ENCODE results near the gene ARSI.

ARSI gene

GRCh38 chr5:150295172-150295634, 7.5 kb downstream of the ARSI start:
- Histone ChIP-seq H3K9me3 (ENCODE audit: control insufficient read depth in 1 of 2, low read length in 2 of 2) (no peaks in the 10 kb centered on the region), H3K4me3 (ENCODE audit: low read depth in 1 of 2, low read length in 2 of 2) (no peak overlapping the region), H3K4me1 (ENCODE audit: control insufficient read depth in 1 of 2, insufficient read depth in 2 of 2, low read length in 2 of 2) (peaks cover 9 to 10% of the 10 kb centered on the region in 2 donors), H3K27me3 (ENCODE audit: control insufficient read depth in 1 of 2, insufficient read depth in 2 of 2, low read length in 2 of 2) (no peaks in the 10 kb centered on the region), H3K36me3 (ENCODE audit: control insufficient read depth in 1 of 2, insufficient read depth in 2 of 2, low read length in 2 of 2) (no peaks in the 10 kb centered on the region), H3K9ac (ENCODE audit: low read depth in 1 of 2, low read length in 2 of 2) (no peak overlapping the region), H3K27ac (ENCODE audit: low read depth, low read length) (no peak overlapping the region)

- Histone ChIP-seq H3K9me3 (ENCODE audit: control insufficient read depth in 1 of 2, low read length in 2 of 2) (no peaks in the 10 kb centered on the region), H3K4me3 (ENCODE audit: low read depth in 1 of 2, low read length in 2 of 2) (no peak overlapping the region), H3K4me1 (ENCODE audit: control insufficient read depth in 1 of 2, insufficient read depth in 2 of 2, low read length in 2 of 2) (peaks cover 9 to 10% of the 10 kb centered on the region in 2 donors), H3K9ac (ENCODE audit: low read depth in 1 of 2, low read length in 2 of 2) (no peak overlapping the region), H3K36me3 (ENCODE audit: control insufficient read depth in 1 of 2, insufficient read depth in 2 of 2, low read length in 2 of 2) (no peaks in the 10 kb centered on the region), H3K27ac (ENCODE audit: low read depth, low read length) (no peak overlapping the region), H3K27me3 (ENCODE audit: control insufficient read depth in 1 of 2, insufficient read depth in 2 of 2, low read length in 2 of 2) (peaks cover 0 to 5% of the 10 kb centered on the region in 2 donors)
Measured at GRCh38 chr5:150294551-150295071, 8.1 kb downstream of the ARSI start.

GRCh38 chr5:150293091-150293941, 9.4 kb downstream of the ARSI start:
- Histone ChIP-seq H3K9me3 (ENCODE audit: control insufficient read depth in 1 of 2, low read length in 2 of 2) (no peaks in the 10 kb centered on the region), H3K27ac (ENCODE audit: low read depth, low read length) (no peak overlapping the region), H3K27me3 (ENCODE audit: control insufficient read depth in 1 of 2, insufficient read depth in 2 of 2, low read length in 2 of 2) (peaks cover 0 to 5% of the 10 kb centered on the region in 2 donors), H3K4me3 (ENCODE audit: low read depth in 1 of 2, low read length in 2 of 2) (no peak overlapping the region), H3K36me3 (ENCODE audit: control insufficient read depth in 1 of 2, insufficient read depth in 2 of 2, low read length in 2 of 2) (no peaks in the 10 kb centered on the region), H3K9ac (ENCODE audit: low read depth in 1 of 2, low read length in 2 of 2) (no peak overlapping the region), H3K4me1 (ENCODE audit: control insufficient read depth in 1 of 2, insufficient read depth in 2 of 2, low read length in 2 of 2) (peaks cover 9 to 10% of the 10 kb centered on the region in 2 donors)

- peaks cover 0 to 5% of the 10 kb centered on the region in 2 donors for H3K27me3 ChIP-seq (ENCODE audit: control insufficient read depth in 1 of 2, insufficient read depth in 2 of 2, low read length in 2 of 2)
- no peak overlapping the region for H3K27ac ChIP-seq (ENCODE audit: low read depth, low read length)
- peaks cover 9 to 10% of the 10 kb centered on the region in 2 donors for H3K4me1 ChIP-seq (ENCODE audit: control insufficient read depth in 1 of 2, insufficient read depth in 2 of 2, low read length in 2 of 2)
- no peak overlapping the region for H3K4me3 ChIP-seq (ENCODE audit: low read depth in 1 of 2, low read length in 2 of 2)
- H3K9me3 ChIP-seq (ENCODE audit: control insufficient read depth in 1 of 2, low read length in 2 of 2): no peaks in the 10 kb centered on the region
- H3K9ac ChIP-seq (ENCODE audit: low read depth in 1 of 2, low read length in 2 of 2): no peak overlapping the region
- H3K36me3 ChIP-seq (ENCODE audit: control insufficient read depth in 1 of 2, insufficient read depth in 2 of 2, low read length in 2 of 2): no peaks in the 10 kb centered on the region
Measured at GRCh38 chr5:150291388-150292385, 11.0 kb downstream of the ARSI start.

- H3K27me3 ChIP-seq (ENCODE audit: control insufficient read depth in 1 of 2, insufficient read depth in 2 of 2, low read length in 2 of 2): peaks cover 0 to 5% of the 10 kb centered on the region in 2 donors
- no peak within 1 kb of the TSS for H3K27ac ChIP-seq (ENCODE audit: low read depth, low read length)
- no peaks in the 10 kb centered on the region for H3K36me3 ChIP-seq (ENCODE audit: control insufficient read depth in 1 of 2, insufficient read depth in 2 of 2, low read length in 2 of 2)
- H3K9ac ChIP-seq (ENCODE audit: low read depth in 1 of 2, low read length in 2 of 2): no peak within 1 kb of the TSS
- H3K4me1 ChIP-seq (ENCODE audit: control insufficient read depth in 1 of 2, insufficient read depth in 2 of 2, low read length in 2 of 2): peaks cover 2% of the 10 kb centered on the region in 2 donors
- no peak within 1 kb of the TSS for H3K4me3 ChIP-seq (ENCODE audit: low read depth in 1 of 2, low read length in 2 of 2)
- no peaks in the 10 kb centered on the region for H3K9me3 ChIP-seq (ENCODE audit: control insufficient read depth in 1 of 2, low read length in 2 of 2)
Measured at GRCh38 chr5:150289551-150290390, 12.9 kb downstream of the ARSI start, which contains the start of gene CAMK2A. TSS of gene CAMK2A (minus strand) at chr5:150289773. CDS start at chr5:150289625, 148 bp downstream.

- Histone ChIP-seq H3K36me3 (ENCODE audit: control insufficient read depth in 1 of 2, insufficient read depth in 2 of 2, low read length in 2 of 2) (no peaks in the 10 kb centered on the region), H3K27ac (ENCODE audit: low read depth, low read length) (no peak overlapping the region), H3K9me3 (ENCODE audit: control insufficient read depth in 1 of 2, low read length in 2 of 2) (no peaks in the 10 kb centered on the region), H3K9ac (ENCODE audit: low read depth in 1 of 2, low read length in 2 of 2) (no peak overlapping the region), H3K4me3 (ENCODE audit: low read depth in 1 of 2, low read length in 2 of 2) (no peak overlapping the region), H3K4me1 (ENCODE audit: control insufficient read depth in 1 of 2, insufficient read depth in 2 of 2, low read length in 2 of 2) (no peaks in the 10 kb centered on the region), H3K27me3 (ENCODE audit: control insufficient read depth in 1 of 2, insufficient read depth in 2 of 2, low read length in 2 of 2) (peaks cover 0 to 5% of the 10 kb centered on the region in 2 donors)
Measured at GRCh38 chr5:150288791-150289190, 13.9 kb downstream of the ARSI start.

- Histone ChIP-seq H3K27me3 (ENCODE audit: control insufficient read depth in 1 of 2, insufficient read depth in 2 of 2, low read length in 2 of 2) (peaks cover 0 to 5% of the 10 kb centered on the region in 2 donors), H3K4me3 (ENCODE audit: low read depth in 1 of 2, low read length in 2 of 2) (no peak overlapping the region), H3K9ac (ENCODE audit: low read depth in 1 of 2, low read length in 2 of 2) (no peak overlapping the region), H3K9me3 (ENCODE audit: control insufficient read depth in 1 of 2, low read length in 2 of 2) (no peaks in the 10 kb centered on the region), H3K27ac (ENCODE audit: low read depth, low read length) (no peak overlapping the region), H3K4me1 (ENCODE audit: control insufficient read depth in 1 of 2, insufficient read depth in 2 of 2, low read length in 2 of 2) (no peaks in the 10 kb centered on the region), H3K36me3 (ENCODE audit: control insufficient read depth in 1 of 2, insufficient read depth in 2 of 2, low read length in 2 of 2) (no peaks in the 10 kb centered on the region)
Measured at GRCh38 chr5:150288361-150288760, 14.3 kb downstream of the ARSI start.

GRCh38 chr5:150286820-150287219, 15.9 kb downstream of the ARSI start:
- H3K9ac ChIP-seq (ENCODE audit: low read depth in 1 of 2, low read length in 2 of 2): no peak overlapping the region
- H3K36me3 ChIP-seq (ENCODE audit: control insufficient read depth in 1 of 2, insufficient read depth in 2 of 2, low read length in 2 of 2): no peaks in the 10 kb centered on the region
- no peaks in the 10 kb centered on the region for H3K4me1 ChIP-seq (ENCODE audit: control insufficient read depth in 1 of 2, insufficient read depth in 2 of 2, low read length in 2 of 2)

GRCh38 chr5:150285114-150285513, 17.6 kb downstream of the ARSI start:
- Histone ChIP-seq H3K4me1 (ENCODE audit: control insufficient read depth in 1 of 2, insufficient read depth in 2 of 2, low read length in 2 of 2) (no peaks in the 10 kb centered on the region), H3K9ac (ENCODE audit: low read depth in 1 of 2, low read length in 2 of 2) (no peak overlapping the region), H3K27ac (ENCODE audit: low read depth, low read length) (no peak overlapping the region), H3K36me3 (ENCODE audit: control insufficient read depth in 1 of 2, insufficient read depth in 2 of 2, low read length in 2 of 2) (no peaks in the 10 kb centered on the region), H3K9me3 (ENCODE audit: control insufficient read depth in 1 of 2, low read length in 2 of 2) (no peaks in the 10 kb centered on the region), H3K27me3 (ENCODE audit: control insufficient read depth in 1 of 2, insufficient read depth in 2 of 2, low read length in 2 of 2) (peaks cover 0 to 5% of the 10 kb centered on the region in 2 donors), H3K4me3 (ENCODE audit: low read depth in 1 of 2, low read length in 2 of 2) (no peak overlapping the region)

More at GRCh38 chr5:150286820-150287219, 15.9 kb downstream of the ARSI start:
- no peaks in the 10 kb centered on the region for H3K9me3 ChIP-seq (ENCODE audit: control insufficient read depth in 1 of 2, low read length in 2 of 2)
- no peak overlapping the region for H3K27ac ChIP-seq (ENCODE audit: low read depth, low read length)
- H3K4me3 ChIP-seq (ENCODE audit: low read depth in 1 of 2, low read length in 2 of 2): no peak overlapping the region
- peaks cover 0 to 5% of the 10 kb centered on the region in 2 donors for H3K27me3 ChIP-seq (ENCODE audit: control insufficient read depth in 1 of 2, insufficient read depth in 2 of 2, low read length in 2 of 2)

Data from duodenal mucosa (tissue), 2 donors.